OCI-LY1 (cell line): Measurements from ENCODE around the gene ACACA.

Experiments used
- H2AFZ ChIP-seq: fragments of 200-600 bp; sonication (generic), shearing (Covaris generic); 2 replicates; pipeline ENCODE4 v1.6.0; 2014; ENCODE audit warnings: antibody characterized with exemption, mild to moderate bottlenecking, low read length
- H3F3A ChIP-seq: fragments of 200-600 bp; sonication (generic), shearing (Covaris generic); 2 replicates; pipeline ENCODE4 v1.6.0; 2014; ENCODE audit warnings: mild to moderate bottlenecking, antibody characterized with exemption, low read length, moderate library complexity; ENCODE audit not compliant: insufficient read depth
- H3K27ac ChIP-seq: fragments of 200-600 bp; sonication (generic); 2 replicates; pipeline ENCODE4 v1.5.1; 2014; ENCODE audit warnings: low read length, mixed run types, mild to moderate bottlenecking, low read depth; ENCODE audit not compliant: poor library complexity, severe bottlenecking
- H3K27me3 ChIP-seq: fragments of 200-600 bp; sonication (generic); 2 replicates; pipeline ENCODE4 v1.6.0; 2014; ENCODE audit warnings: antibody characterized with exemption, mild to moderate bottlenecking, low read length, moderate library complexity; ENCODE audit not compliant: insufficient read depth
- H3K36me3 ChIP-seq: fragments of 200-600 bp; sonication (generic); 2 replicates; pipeline ENCODE4 v1.6.1; 2014; ENCODE audit warnings: mild to moderate bottlenecking, antibody characterized with exemption, low read length, moderate library complexity, mixed read lengths; ENCODE audit not compliant: insufficient read depth
- H3K4me1 ChIP-seq: fragments of 200-600 bp; sonication (generic); 2 replicates; pipeline ENCODE4 v1.5.1; 2014; ENCODE audit warnings: mild to moderate bottlenecking, low read length, moderate library complexity; ENCODE audit not compliant: insufficient read depth, severe bottlenecking
- H3K4me2 ChIP-seq: fragments of 200-600 bp; sonication (generic), shearing (Covaris generic); 2 replicates; pipeline ENCODE4 v1.6.1; 2014; ENCODE audit warnings: low read length
- H3K4me3 ChIP-seq: fragments of 200-600 bp; sonication (generic); 2 replicates; pipeline ENCODE4 v1.5.1; 2014; ENCODE audit warnings: low read length, low read depth, mild to moderate bottlenecking, mixed read lengths; ENCODE audit not compliant: poor library complexity, severe bottlenecking
- H3K79me2 ChIP-seq: fragments of 200-600 bp; shearing (Covaris generic); 2 replicates; pipeline ENCODE4 v1.6.1; 2016; ENCODE audit warnings: mixed run types, low read length, mixed read lengths; ENCODE audit not compliant: insufficient read depth
- H3K9ac ChIP-seq: fragments of 200-600 bp; sonication (generic), shearing (Covaris generic); 2 replicates; pipeline ENCODE4 v1.6.1; 2014; ENCODE audit warnings: mild to moderate bottlenecking, low read length, mixed read lengths
- H3K9me2 ChIP-seq: fragments of 200-600 bp; sonication (generic), shearing (Covaris generic); 2 replicates; pipeline ENCODE4 v1.6.1; 2014; ENCODE audit warnings: low read depth, mild to moderate bottlenecking, low read length, mixed read lengths
- H3K9me3 ChIP-seq: fragments of 200-600 bp; shearing (Covaris generic); 2 replicates; pipeline ENCODE4 v1.6.1; 2014; ENCODE audit warnings: low read length, mixed read lengths
- H4K20me1 ChIP-seq: fragments of 200-600 bp; sonication (generic), shearing (Covaris generic); 2 replicates; pipeline ENCODE4 v1.6.0; 2016; ENCODE audit warnings: mild to moderate bottlenecking, low read length; ENCODE audit not compliant: insufficient read depth
- EZH2 ChIP-seq: fragments of 200-600 bp; sonication (generic), shearing (Covaris generic); IDR thresholded peaks from 2 replicates; pipeline ENCODE4 v1.8.0; 2017; ENCODE audit warnings: borderline replicate concordance, mixed run types, mild to moderate bottlenecking, antibody characterized with exemption, low read length, moderate library complexity, mixed read lengths
- TF ChIP-seq, protein P1 (sequence below): fragments of 200-600 bp; sonication (generic), shearing (Covaris generic); IDR thresholded peaks from 2 replicates; pipeline ENCODE4 v1.5.1; 2017; ENCODE audit warnings: mild to moderate bottlenecking, antibody characterized with exemption, low read length, moderate library complexity, mixed read lengths

Gene ACACA

DNA sequence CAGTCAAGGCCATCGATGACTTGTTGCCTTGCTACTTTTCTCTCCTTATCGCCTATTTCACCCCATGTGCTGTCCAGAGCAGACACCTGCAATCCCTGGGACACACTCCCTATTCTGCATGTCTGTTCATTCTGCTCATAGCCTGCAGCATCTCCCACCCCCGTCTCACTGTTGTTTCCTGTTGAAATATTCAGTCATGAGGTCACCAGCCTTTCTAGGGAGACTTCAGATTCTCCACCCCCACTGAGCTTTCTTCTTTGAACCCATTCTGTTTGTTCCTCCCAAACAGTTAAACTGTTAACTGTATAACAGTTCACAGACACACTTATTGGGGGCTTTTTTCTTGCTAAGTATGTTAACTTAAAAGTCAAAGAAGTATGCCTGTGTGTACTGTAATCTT is 363.4 kb downstream of the ACACA start:
- Histone ChIP-seq H3K4me3 (no peak overlapping the region), H3K9ac (no peak overlapping the region), H3K4me2 (no peak overlapping the region), H3K27me3 (no peaks in the 10 kb centered on the region), H3K36me3 (peaks cover 9% of the 10 kb centered on the region; the same call in 1 of the 2 replicates), H3K9me2 (no peaks in the 10 kb centered on the region), H3K4me1 (peaks cover 19% of the 10 kb centered on the region), H3K9me3 (no peaks in the 10 kb centered on the region), H3K27ac (no peak overlapping the region), H3F3A (no peaks in the 10 kb centered on the region), H4K20me1 (no peaks in the 10 kb centered on the region), H2AFZ (no peak overlapping the region), H3K79me2 (no peaks in the 10 kb centered on the region)
- TF ChIP-seq, protein P1, sequence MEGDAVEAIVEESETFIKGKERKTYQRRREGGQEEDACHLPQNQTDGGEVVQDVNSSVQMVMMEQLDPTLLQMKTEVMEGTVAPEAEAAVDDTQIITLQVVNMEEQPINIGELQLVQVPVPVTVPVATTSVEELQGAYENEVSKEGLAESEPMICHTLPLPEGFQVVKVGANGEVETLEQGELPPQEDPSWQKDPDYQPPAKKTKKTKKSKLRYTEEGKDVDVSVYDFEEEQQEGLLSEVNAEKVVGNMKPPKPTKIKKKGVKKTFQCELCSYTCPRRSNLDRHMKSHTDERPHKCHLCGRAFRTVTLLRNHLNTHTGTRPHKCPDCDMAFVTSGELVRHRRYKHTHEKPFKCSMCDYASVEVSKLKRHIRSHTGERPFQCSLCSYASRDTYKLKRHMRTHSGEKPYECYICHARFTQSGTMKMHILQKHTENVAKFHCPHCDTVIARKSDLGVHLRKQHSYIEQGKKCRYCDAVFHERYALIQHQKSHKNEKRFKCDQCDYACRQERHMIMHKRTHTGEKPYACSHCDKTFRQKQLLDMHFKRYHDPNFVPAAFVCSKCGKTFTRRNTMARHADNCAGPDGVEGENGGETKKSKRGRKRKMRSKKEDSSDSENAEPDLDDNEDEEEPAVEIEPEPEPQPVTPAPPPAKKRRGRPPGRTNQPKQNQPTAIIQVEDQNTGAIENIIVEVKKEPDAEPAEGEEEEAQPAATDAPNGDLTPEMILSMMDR = no peak
- TF ChIP-seq EZH2 = no peak

DNA sequence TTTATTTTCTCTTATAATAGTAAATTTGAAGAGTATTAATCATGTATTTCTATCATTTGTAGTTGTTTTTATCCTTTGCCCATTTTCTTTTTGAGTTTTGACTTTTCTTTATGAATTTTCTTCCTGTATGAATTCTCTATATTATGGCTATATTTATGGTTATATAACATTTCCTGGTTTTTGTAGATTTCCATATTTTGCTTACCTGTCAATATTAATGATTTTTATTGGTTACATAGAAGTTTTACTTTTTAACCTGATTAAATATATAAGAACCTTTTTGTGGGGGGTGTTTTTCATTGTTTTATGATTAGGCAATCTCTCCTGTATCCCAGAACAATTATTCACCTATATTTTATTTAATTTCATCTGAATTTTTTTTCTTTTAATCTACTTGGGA is 364.7 kb downstream of the ACACA start:
- H3K9me2 ChIP-seq = no peaks in the 10 kb centered on the region
- no peak overlapping the region for H3K27ac ChIP-seq
- H2AFZ ChIP-seq = no peak overlapping the region
- no peaks in the 10 kb centered on the region for H3K79me2 ChIP-seq
- peaks cover 18% of the 10 kb centered on the region; the same call in 1 of the 2 replicates for H3K36me3 ChIP-seq
- H3F3A ChIP-seq = no peaks in the 10 kb centered on the region
- no peak overlapping the region for H3K4me2 ChIP-seq
- H3K9ac ChIP-seq = no peak overlapping the region
- H3K4me1 ChIP-seq = peaks cover 19% of the 10 kb centered on the region
- H3K9me3 ChIP-seq = no peaks in the 10 kb centered on the region
- no peaks in the 10 kb centered on the region for H4K20me1 ChIP-seq
- no peak overlapping the region for H3K4me3 ChIP-seq
- no peaks in the 10 kb centered on the region for H3K27me3 ChIP-seq
- TF ChIP-seq EZH2 = no peak
- TF ChIP-seq, protein P1 = no peak

DNA sequence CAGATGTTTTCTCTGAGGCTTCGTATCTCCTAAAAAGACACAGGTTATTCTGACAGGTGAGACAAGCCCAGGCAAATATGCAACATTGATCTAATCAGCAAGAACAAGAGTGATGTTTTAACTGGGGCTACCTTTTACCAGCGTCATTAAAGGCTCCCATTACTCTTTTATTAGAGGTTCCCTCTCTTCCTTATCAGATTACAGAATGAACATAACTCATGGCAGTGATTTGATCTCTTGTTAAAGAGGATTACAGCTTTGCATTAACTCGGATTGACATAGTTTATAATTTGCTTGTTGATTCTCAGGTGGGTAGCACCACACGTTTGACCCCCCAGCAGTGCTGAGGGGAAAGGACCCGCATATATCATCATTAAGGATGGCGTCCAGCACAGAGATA is 367.4 kb downstream of the ACACA start:
- H3K4me1 ChIP-seq = peaks cover 5% of the 10 kb centered on the region
- no peaks in the 10 kb centered on the region for H3K9me3 ChIP-seq
- H3K79me2 ChIP-seq = no peaks in the 10 kb centered on the region
- no peak overlapping the region for H3K27ac ChIP-seq
- TF ChIP-seq, protein P1 = no peak
- no peak for TF ChIP-seq EZH2
- H3K4me3 ChIP-seq = no peak overlapping the region
- no peak overlapping the region for H3K9ac ChIP-seq
- peaks cover 23% of the 10 kb centered on the region; the same call in 1 of the 2 replicates for H3K36me3 ChIP-seq
- H4K20me1 ChIP-seq = no peaks in the 10 kb centered on the region
- H3K9me2 ChIP-seq = no peaks in the 10 kb centered on the region
- H3K27me3 ChIP-seq = no peaks in the 10 kb centered on the region
- H2AFZ ChIP-seq = no peak overlapping the region
- H3F3A ChIP-seq = no peaks in the 10 kb centered on the region
- no peak overlapping the region for H3K4me2 ChIP-seq
